GM12873 (cell line): ENCODE data around the gene NXPE4.

Experiments
- CTCF ChIP-seq: IDR thresholded peaks from 2 replicates; pipeline ENCODE4 v1.5.1; 2012; ENCODE audit warnings: low read depth, mild to moderate bottlenecking, moderate library complexity, low read length, control low read depth; ENCODE audit not compliant: insufficient read depth; ENCODE audit errors: missing control alignments

Gene NXPE4

DNA sequence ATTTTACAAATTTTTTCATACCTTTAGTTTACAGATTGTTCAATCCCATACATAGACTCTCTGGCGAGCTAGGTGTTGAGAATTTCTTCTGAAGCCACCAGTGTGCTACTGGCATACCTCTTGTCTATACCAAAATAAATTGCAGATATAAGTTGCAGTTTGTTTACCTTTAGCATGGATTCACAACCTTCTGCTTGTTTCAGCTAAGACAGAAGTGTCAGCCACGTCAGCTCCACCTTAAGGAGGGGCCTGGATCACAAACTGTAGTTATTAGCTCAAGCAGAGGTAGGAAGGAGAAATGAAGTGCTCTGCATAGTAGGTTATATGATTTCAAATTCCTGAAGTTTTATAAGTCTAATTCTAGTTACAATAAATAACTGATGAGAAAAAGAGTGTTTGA is at the start of gene NXPE4:
TSS of gene NXPE4 (minus strand) at position 216 of the 400 bp plus-strand sequence. CDS start 1,027 bp downstream, outside the sequence.
- TF ChIP-seq CTCF, result no peak

DNA sequence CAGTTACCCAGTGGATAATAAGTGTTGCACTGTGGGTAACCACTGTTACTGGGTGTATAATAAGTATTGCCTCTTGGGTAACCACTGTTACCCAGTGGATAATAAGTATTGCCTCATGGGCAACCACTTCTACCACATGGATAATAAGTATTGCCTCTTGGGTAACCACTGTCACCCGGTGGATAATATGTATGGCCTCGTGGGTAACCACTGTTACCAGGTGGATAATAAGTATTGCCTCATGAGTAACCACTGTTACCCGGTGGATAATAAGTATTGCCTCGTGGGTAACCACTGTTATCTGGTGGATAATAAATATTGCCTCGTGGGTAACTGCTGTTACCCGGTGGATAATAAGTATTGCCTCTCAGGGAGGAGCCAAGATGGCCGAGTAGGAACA is 29.7 kb upstream of the NXPE4 start:
- TF ChIP-seq CTCF, result no peak

DNA sequence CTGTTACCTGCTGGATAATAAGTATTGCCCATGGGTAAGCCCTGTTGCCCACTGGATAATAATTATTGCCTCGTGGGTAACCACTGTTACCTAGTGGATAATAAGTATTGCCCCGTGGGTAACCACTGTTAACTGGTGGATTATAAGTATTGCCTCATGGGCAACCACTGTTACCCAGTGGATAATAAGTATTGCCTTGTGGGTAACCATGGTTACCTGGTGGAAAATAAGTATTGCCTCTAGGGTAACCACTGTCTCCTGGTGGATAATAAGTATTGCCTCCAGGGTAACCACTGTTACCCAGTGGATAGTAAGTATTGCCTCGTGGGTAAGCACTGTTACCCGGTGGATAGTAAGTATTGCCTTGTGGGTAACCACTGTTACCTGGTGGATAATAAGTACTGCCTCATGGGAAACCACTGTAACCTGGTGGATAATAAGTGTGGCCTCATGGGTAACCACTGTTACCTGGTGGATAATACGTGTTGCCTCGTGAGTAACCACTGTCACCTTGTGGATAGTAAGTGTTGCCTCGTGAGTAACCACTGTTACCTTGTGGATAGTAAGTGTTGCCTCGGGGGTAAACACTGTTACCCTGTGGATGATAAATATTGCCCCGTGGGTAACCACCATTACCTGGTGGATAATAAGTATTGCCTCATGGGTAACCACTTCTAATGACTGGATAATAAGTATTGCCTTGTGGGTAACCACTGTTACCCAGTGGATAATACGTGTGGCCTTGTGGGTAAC is 29.0 kb upstream of the NXPE4 start:
- no peak for TF ChIP-seq CTCF

DNA sequence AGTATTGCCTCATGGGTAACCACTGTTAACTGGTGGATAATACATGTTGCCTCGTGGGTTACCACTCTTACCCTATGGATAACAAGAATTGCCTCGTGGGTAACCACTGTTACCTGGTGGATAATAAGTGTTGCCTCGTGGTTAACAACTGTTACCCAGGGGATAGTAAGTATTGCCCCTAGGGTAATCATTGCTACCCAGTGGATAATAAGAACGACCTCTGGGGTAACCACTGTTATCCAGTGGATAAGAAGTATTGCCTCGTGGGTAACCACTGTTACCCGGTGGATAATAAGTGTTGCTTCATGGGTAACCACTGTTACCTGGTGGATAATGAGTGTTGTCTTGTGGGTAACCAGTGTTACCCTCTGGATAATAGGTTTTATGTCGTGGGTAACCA is 28.1 kb upstream of the NXPE4 start:
- TF ChIP-seq CTCF, result no peak

DNA sequence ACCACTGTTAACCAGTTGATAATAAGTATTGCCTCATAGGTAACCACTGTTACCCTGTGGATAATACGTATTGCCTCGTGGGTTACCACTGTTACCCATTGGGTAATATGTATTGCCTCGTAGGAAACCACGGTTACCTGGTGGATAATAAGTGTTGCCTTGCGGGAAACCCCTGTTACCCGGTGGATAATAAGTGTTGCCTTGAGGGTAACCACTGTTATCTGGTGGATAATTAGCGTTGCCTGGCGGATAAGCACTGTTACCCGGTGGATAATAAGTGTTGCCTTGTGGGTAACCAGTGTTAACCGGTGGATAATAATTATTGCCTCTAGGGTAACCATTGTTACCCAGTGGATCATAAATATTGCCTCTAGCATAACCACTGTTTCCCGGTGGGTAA is 27.3 kb upstream of the NXPE4 start:
- TF ChIP-seq CTCF, result no peak

GRCh38 chr11:114621950-114622809 is 26.6 kb upstream of the NXPE4 start:
- no peak for TF ChIP-seq CTCF

GRCh38 chr11:114621072-114621471 is 25.5 kb upstream of the NXPE4 start:
- no peak for TF ChIP-seq CTCF
